Panc1 (cell line): Measurements from ENCODE around the gene FHIT. TPM values are rescaled to one million over a fixed set of nuclear protein-coding genes. Genes with fewer than 3 reads are reported as not detected.

ENCODE experiments used
- ATAC-seq: fragments of 200-7000 bp; cut with Tn5 transposase; 2 replicates; pipeline ENCODE4 v1.9.1; 2020; ENCODE audit warnings: mild to moderate bottlenecking, moderate library complexity
- BruUV-seq: library from RNA; stranded (reverse); fragments of 400-500 nt; replicated peaks from 2 replicates; lab custom pipeline; 2021; lab: Mats Ljungman, UMichigan
- CTCF ChIA-PET: fragments of 300-600 bp; sonication (Branson Sonifier 250); formaldehyde crosslinking; loops from one replicate; lab custom pipeline; 2022; ENCODE audit warnings: antibody characterized with exemption; lab: Charles Lee
- POLR2A ChIA-PET: fragments of 300-600 bp; sonication (Branson Sonifier 250); formaldehyde crosslinking; loops from one replicate; lab custom pipeline; 2022; ENCODE audit warnings: antibody characterized with exemption; lab: Charles Lee
- DNase-seq: peaks from one replicate; pipeline ENCODE4 v3.0.0-alpha.2; 2010; ENCODE audit warnings: low read depth, low spot score
- H3K27ac ChIP-seq: 2 replicates; pipeline ENCODE4 v1.5.1; 2011; ENCODE audit warnings: mild to moderate bottlenecking, low read length, inconsistent platforms
- H3K27me3 ChIP-seq: fragments of 200-500 bp; sonication (Bioruptor generic); 2 replicates; pipeline ENCODE4 v1.6.0; 2014; ENCODE audit warnings: low read length, inconsistent platforms; ENCODE audit not compliant: control insufficient read depth, insufficient read depth
- H3K36me3 ChIP-seq: fragments of 200-500 bp; sonication (Bioruptor generic); 2 replicates; pipeline ENCODE4 v1.5.1; 2014; ENCODE audit warnings: inconsistent platforms, mild to moderate bottlenecking, low read length, moderate library complexity; ENCODE audit not compliant: control insufficient read depth, insufficient read depth
- H3K4me1 ChIP-seq: 2 replicates; pipeline ENCODE4 v1.5.1; 2011; ENCODE audit warnings: inconsistent platforms, mild to moderate bottlenecking, low read length, moderate library complexity; ENCODE audit not compliant: control insufficient read depth, insufficient read depth
- H3K4me3 ChIP-seq, 2 experiments: 2 replicates each; pipeline ENCODE4 v1.5.1; 2011 to 2012; ENCODE audit warnings: low read depth in 2 of 2, low read length in 2 of 2, mild to moderate bottlenecking in 2 of 2, inconsistent platforms in 1 of 2, moderate library complexity in 1 of 2
- H3K9me3 ChIP-seq: fragments of 200-500 bp; sonication (Bioruptor generic); 2 replicates; pipeline ENCODE4 v1.5.1; 2014; ENCODE audit warnings: low read depth, mild to moderate bottlenecking, inconsistent platforms, low read length, moderate library complexity; ENCODE audit not compliant: control insufficient read depth, insufficient read depth
- CTCF ChIP-seq: fragments of 450-650 bp; IDR thresholded peaks from 2 replicates; pipeline ENCODE4 v1.5.1; 2017; ENCODE audit warnings: mild to moderate bottlenecking
- POLR2AphosphoS5 ChIP-seq: IDR thresholded peaks from 2 replicates; pipeline ENCODE4 v1.6.1; 2012; ENCODE audit warnings: mild to moderate bottlenecking, low read depth, low read length, moderate library complexity
- REST ChIP-seq, 2 experiments: IDR thresholded peaks; 2 replicates each; pipeline ENCODE4 v1.6.1; 2011 to 2012; ENCODE audit warnings: low read depth in 2 of 2, control low read depth in 1 of 2, low read length in 1 of 2, mild to moderate bottlenecking in 1 of 2, moderate library complexity in 1 of 2; ENCODE audit not compliant: insufficient read depth in 1 of 2
- SIN3A ChIP-seq: IDR thresholded peaks from 2 replicates; pipeline ENCODE4 v1.6.1; 2012; ENCODE audit warnings: low read depth, mild to moderate bottlenecking, low read length, moderate library complexity, borderline replicate concordance; ENCODE audit not compliant: insufficient read depth
- TCF7L2 ChIP-seq: IDR thresholded peaks from 2 replicates; pipeline ENCODE4 v1.6.1; 2011; ENCODE audit warnings: mild to moderate bottlenecking, low read depth, low read length, inconsistent platforms
- in situ Hi-C: cut with HindIII; loops from 2 replicates; pipeline ENCODE4 v1.10.0; 2016; ENCODE audit warnings: low sequenced_read_pairs, low pct_unique_long_range_greater_than_20kb
- intact Hi-C: fragments of 100-400 bp; cut with micrococcal nuclease; formaldehyde crosslinking; loops from one replicate; pipeline ENCODE4 v1.10.0; 2022; ENCODE audit not compliant: unreplicated experiment
- total RNA-seq: library from RNA; stranded (reverse); gene quantifications from one replicate; pipeline ENCODE4 v1.2.1, GENCODE V29; 2021; ENCODE audit not compliant: unreplicated experiment

FHIT gene
- total RNA-seq, 1 experiment from 2014 or later, result 2.2 TPM

GRCh38 chr3:61092870-61093269 lies 158.4 kb downstream of the FHIT start:
- in situ Hi-C loops, result no loop called here
- Histone ChIP-seq H3K4me1 (no peaks in the 10 kb centered on the region), H3K36me3 (no peaks in the 10 kb centered on the region), H3K27ac (no peak overlapping the region), H3K9me3 (no peaks in the 10 kb centered on the region), H3K27me3 (no peaks in the 10 kb centered on the region), H3K4me3 (no peak overlapping the region)
- BruUV-seq, result no TSS peak
- TF ChIP-seq TCF7L2 (no peak), SIN3A (no peak), POLR2AphosphoS5 (no peak), CTCF (no peak), REST (IDR thresholded peaks at IDR 0.05; ENCODE audit: insufficient read depth in 1 of 2, low read depth in 2 of 2, low read length in 1 of 2) (no peak)
- ChIA-PET POLR2A (no interaction called here), CTCF (no interaction called here)
- DNase-seq (no peak), ATAC-seq (no peak)
- intact Hi-C loops, result no loop called here

- ATAC-seq (no peak), DNase-seq (no peak)
- no peak overlapping the region for H3K4me3 ChIP-seq
- intact Hi-C loops (no loop called here), in situ Hi-C loops (no loop called here)
- TF ChIP-seq REST (IDR thresholded peaks at IDR 0.05; ENCODE audit: insufficient read depth in 1 of 2, low read depth in 2 of 2, low read length in 1 of 2), result no peak
- TF ChIP-seq SIN3A, result no peak
- no peak for TF ChIP-seq TCF7L2
- TF ChIP-seq CTCF, result no peak
- no peaks in the 10 kb centered on the region for H3K36me3 ChIP-seq
- no peaks in the 10 kb centered on the region for H3K4me1 ChIP-seq
- no peaks in the 10 kb centered on the region for H3K27me3 ChIP-seq
- BruUV-seq, result no TSS peak
- no peaks in the 10 kb centered on the region for H3K9me3 ChIP-seq
- ChIA-PET CTCF (no interaction called here), POLR2A (no interaction called here)
- no peak overlapping the region for H3K27ac ChIP-seq
Observed at GRCh38 chr3:61090389-61091169, 160.7 kb downstream of the FHIT start.
